ENCODE results near the gene PEPD. TPM values are rescaled to one million over a fixed set of nuclear protein-coding genes. Genes with fewer than 3 reads are reported as not detected.

The PEPD gene
- total RNA-seq, 1 donor from 2014 or later: 15.0 TPM

GRCh38 chr19:33426621-33427361 lies 94.8 kb downstream of the PEPD start:
- DNase-seq (ENCODE audit: low spot score): no peak
- Mint-ChIP-seq H3K27me3 (ENCODE audit: insufficient read depth) (peaks cover 2% of the 10 kb centered on the region), H3K36me3 (ENCODE audit: low read depth) (no peaks in the 10 kb centered on the region), H3K9me3 (no peaks in the 10 kb centered on the region), H3K4me3 (no peak overlapping the region), H3K4me1 (ENCODE audit: low read depth) (peaks cover 6% of the 10 kb centered on the region), H3K27ac (no peak overlapping the region)
- intact Hi-C loops (cut with micrococcal nuclease): no loop called here

GRCh38 chr19:33424181-33424580 lies 97.4 kb downstream of the PEPD start:
- Mint-ChIP-seq H3K27me3 (ENCODE audit: insufficient read depth) (no peaks in the 10 kb centered on the region), H3K36me3 (ENCODE audit: low read depth) (no peaks in the 10 kb centered on the region), H3K27ac (no peak overlapping the region), H3K4me1 (ENCODE audit: low read depth) (no peaks in the 10 kb centered on the region), H3K9me3 (no peaks in the 10 kb centered on the region), H3K4me3 (no peak overlapping the region)
- no peak for DNase-seq (ENCODE audit: low spot score)
- intact Hi-C loops (cut with micrococcal nuclease): no loop called here

GRCh38 chr19:33422369-33423180 lies 99.0 kb downstream of the PEPD start:
- H3K27ac Mint-ChIP-seq: no peak overlapping the region
- H3K4me1 Mint-ChIP-seq (ENCODE audit: low read depth): no peaks in the 10 kb centered on the region
- H3K36me3 Mint-ChIP-seq (ENCODE audit: low read depth): no peaks in the 10 kb centered on the region
- DNase-seq (ENCODE audit: low spot score): no peak
- no peak overlapping the region for H3K4me3 Mint-ChIP-seq
- no peaks in the 10 kb centered on the region for H3K9me3 Mint-ChIP-seq
- H3K27me3 Mint-ChIP-seq (ENCODE audit: insufficient read depth): no peaks in the 10 kb centered on the region
- intact Hi-C loops (cut with micrococcal nuclease): no loop called here

- Mint-ChIP-seq H3K27ac (no peak overlapping the region), H3K9me3 (no peaks in the 10 kb centered on the region), H3K4me3 (no peak overlapping the region), H3K36me3 (ENCODE audit: low read depth) (no peaks in the 10 kb centered on the region), H3K27me3 (ENCODE audit: insufficient read depth) (no peaks in the 10 kb centered on the region), H3K4me1 (ENCODE audit: low read depth) (peaks cover 4% of the 10 kb centered on the region)
- DNase-seq (ENCODE audit: low spot score): no peak
- intact Hi-C loops (cut with micrococcal nuclease): no loop called here
Observed at GRCh38 chr19:33421368-33421767, 100.2 kb downstream of the PEPD start.

GRCh38 chr19:33420821-33421220 lies 100.8 kb downstream of the PEPD start:
- intact Hi-C loops (cut with micrococcal nuclease): no loop called here
- Mint-ChIP-seq H3K36me3 (ENCODE audit: low read depth) (no peaks in the 10 kb centered on the region), H3K27ac (no peak overlapping the region), H3K9me3 (no peaks in the 10 kb centered on the region), H3K27me3 (ENCODE audit: insufficient read depth) (no peaks in the 10 kb centered on the region), H3K4me1 (ENCODE audit: low read depth) (peaks cover 6% of the 10 kb centered on the region), H3K4me3 (no peak overlapping the region)
- DNase-seq (ENCODE audit: low spot score): no peak

GRCh38 chr19:33419788-33420130 lies 101.8 kb downstream of the PEPD start:
- H3K27ac Mint-ChIP-seq: no peak overlapping the region
- intact Hi-C loops (cut with micrococcal nuclease): no loop called here
- no peak overlapping the region for H3K4me3 Mint-ChIP-seq
- no peaks in the 10 kb centered on the region for H3K9me3 Mint-ChIP-seq
- H3K27me3 Mint-ChIP-seq (ENCODE audit: insufficient read depth): no peaks in the 10 kb centered on the region
- no peak for DNase-seq (ENCODE audit: low spot score)
- H3K4me1 Mint-ChIP-seq (ENCODE audit: low read depth): peaks cover 6% of the 10 kb centered on the region
- no peaks in the 10 kb centered on the region for H3K36me3 Mint-ChIP-seq (ENCODE audit: low read depth)

- H3K36me3 Mint-ChIP-seq (ENCODE audit: low read depth): no peaks in the 10 kb centered on the region
- no peaks in the 10 kb centered on the region for H3K9me3 Mint-ChIP-seq
Observed at GRCh38 chr19:33418871-33419787, 102.5 kb downstream of the PEPD start.

GRCh38 chr19:33418461-33418860 lies 103.1 kb downstream of the PEPD start:
- intact Hi-C loops (cut with micrococcal nuclease): no loop called here
- H3K4me3 Mint-ChIP-seq: no peak overlapping the region

More at GRCh38 chr19:33418871-33419787, 102.5 kb downstream of the PEPD start:
- intact Hi-C loops (cut with micrococcal nuclease): no loop called here
- DNase-seq (ENCODE audit: low spot score): no peak
- no peaks in the 10 kb centered on the region for H3K27me3 Mint-ChIP-seq (ENCODE audit: insufficient read depth)
- no peak overlapping the region for H3K27ac Mint-ChIP-seq
- no peak overlapping the region for H3K4me3 Mint-ChIP-seq
- H3K4me1 Mint-ChIP-seq (ENCODE audit: low read depth): peaks cover 6% of the 10 kb centered on the region

GRCh38 chr19:33417751-33418150 lies 103.8 kb downstream of the PEPD start:
- Mint-ChIP-seq H3K9me3 (no peaks in the 10 kb centered on the region), H3K4me1 (ENCODE audit: low read depth) (peaks cover 6% of the 10 kb centered on the region), H3K36me3 (ENCODE audit: low read depth) (no peaks in the 10 kb centered on the region), H3K27ac (no peak overlapping the region), H3K27me3 (ENCODE audit: insufficient read depth) (no peaks in the 10 kb centered on the region), H3K4me3 (no peak overlapping the region)
- no peak for DNase-seq (ENCODE audit: low spot score)
- intact Hi-C loops (cut with micrococcal nuclease): no loop called here

More at GRCh38 chr19:33418461-33418860, 103.1 kb downstream of the PEPD start:
- Mint-ChIP-seq H3K9me3 (no peaks in the 10 kb centered on the region), H3K36me3 (ENCODE audit: low read depth) (no peaks in the 10 kb centered on the region), H3K27ac (no peak overlapping the region), H3K4me1 (ENCODE audit: low read depth) (peaks cover 6% of the 10 kb centered on the region), H3K27me3 (ENCODE audit: insufficient read depth) (no peaks in the 10 kb centered on the region)
- DNase-seq (ENCODE audit: low spot score): no peak

- H3K27me3 Mint-ChIP-seq (ENCODE audit: insufficient read depth): no peaks in the 10 kb centered on the region
- H3K27ac Mint-ChIP-seq: no peak overlapping the region
- no peak overlapping the region for H3K4me3 Mint-ChIP-seq
- no peaks in the 10 kb centered on the region for H3K36me3 Mint-ChIP-seq (ENCODE audit: low read depth)
- intact Hi-C loops (cut with micrococcal nuclease): loop anchor here (1.0 kb wide), 1 partner anchor 355 kb away; no protein-coding TSS in a partner anchor
- no peaks in the 10 kb centered on the region for H3K9me3 Mint-ChIP-seq
- DNase-seq (ENCODE audit: low spot score): peak; percentile 38
- peaks cover 6% of the 10 kb centered on the region for H3K4me1 Mint-ChIP-seq (ENCODE audit: low read depth)
Observed at GRCh38 chr19:33416307-33417215, 105.0 kb downstream of the PEPD start.

GRCh38 chr19:33414667-33415605 lies 106.7 kb downstream of the PEPD start:
- peaks cover 6% of the 10 kb centered on the region for H3K4me1 Mint-ChIP-seq (ENCODE audit: low read depth)
- intact Hi-C loops (cut with micrococcal nuclease): no loop called here
- H3K27me3 Mint-ChIP-seq (ENCODE audit: insufficient read depth): no peaks in the 10 kb centered on the region

More at GRCh38 chr19:33414667-33415605, 106.7 kb downstream of the PEPD start:
- DNase-seq (ENCODE audit: low spot score): no peak
- Mint-ChIP-seq H3K36me3 (ENCODE audit: low read depth) (no peaks in the 10 kb centered on the region), H3K27ac (no peak overlapping the region), H3K9me3 (no peaks in the 10 kb centered on the region), H3K4me3 (no peak overlapping the region)
